CD4-positive, alpha-beta T cell treated with Interleukin-12 subunit alpha and Interleukin-12 subunit beta, for 1 hour (primary cell): Measurements from ENCODE around the gene SNRPD3.
A peak's percentile ranks its signal among the peaks of the same experiment; 100 is the strongest.

Experiments
- DNase-seq: peaks from one replicate; pipeline ENCODE4 v3.0.0-alpha.2; 2020

Gene SNRPD3

GRCh38 chr22:24576778-24577177, 21.0 kb downstream of the SNRPD3 start:
- no peak for DNase-seq

DNA sequence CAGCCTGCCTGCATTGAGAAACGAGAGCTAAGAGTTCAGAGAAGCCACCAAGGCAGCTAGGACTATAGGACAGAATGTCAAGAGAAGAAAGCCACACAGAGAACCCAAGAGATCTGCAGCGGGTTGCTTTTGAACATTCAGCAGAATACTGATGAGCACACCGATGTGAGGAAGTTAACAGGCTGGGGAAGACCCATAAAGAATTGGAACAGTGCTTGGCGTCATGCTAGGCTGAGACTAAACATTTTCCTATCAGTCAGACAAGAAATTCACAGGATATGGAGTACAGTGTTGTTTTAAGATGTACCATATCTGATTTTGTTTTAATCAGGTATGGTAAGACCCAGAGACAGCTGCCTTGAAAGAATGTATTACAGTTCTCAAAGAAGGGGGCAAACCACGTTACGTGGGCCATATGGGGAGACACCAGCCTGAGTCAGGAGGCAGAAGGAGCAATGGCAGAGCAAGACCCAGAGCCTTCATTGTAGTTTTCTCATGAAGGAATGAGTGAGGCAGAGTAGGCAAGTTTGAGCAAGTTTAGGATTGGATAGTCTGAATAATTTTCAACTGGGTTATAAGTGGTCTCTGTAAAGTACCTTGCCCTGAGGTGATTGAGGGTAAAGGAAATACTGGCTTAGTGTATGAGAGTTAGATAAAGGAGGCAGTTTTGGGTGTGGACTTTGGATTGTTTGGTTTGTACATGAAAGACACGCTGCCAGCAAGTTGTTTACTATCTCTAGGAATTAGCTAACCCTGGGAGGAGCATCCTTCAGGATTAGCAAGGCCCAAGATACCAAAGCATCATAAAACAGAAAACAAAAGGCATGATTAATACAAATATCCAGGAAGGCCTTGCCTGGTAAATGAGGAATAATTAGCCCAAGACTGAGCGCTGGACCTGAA, 22.8 kb downstream of the SNRPD3 start:
- no peak for DNase-seq

DNA sequence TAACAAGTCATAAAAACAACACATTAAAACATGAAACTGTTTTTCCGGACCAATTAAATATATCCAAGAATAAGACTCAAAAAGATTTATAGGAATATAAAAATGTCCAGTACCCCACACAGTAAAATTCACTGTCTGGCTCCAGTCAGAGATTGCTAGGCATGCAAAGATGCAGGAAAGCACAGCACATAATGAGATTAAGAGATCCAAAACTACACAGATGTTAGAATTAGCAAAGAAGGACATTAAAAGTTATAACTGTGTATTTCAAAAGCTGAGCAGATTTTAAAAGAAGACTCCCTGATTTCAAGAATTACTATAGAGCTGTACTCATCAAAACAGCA, 23.4 kb downstream of the SNRPD3 start:
- no peak for DNase-seq

DNA sequence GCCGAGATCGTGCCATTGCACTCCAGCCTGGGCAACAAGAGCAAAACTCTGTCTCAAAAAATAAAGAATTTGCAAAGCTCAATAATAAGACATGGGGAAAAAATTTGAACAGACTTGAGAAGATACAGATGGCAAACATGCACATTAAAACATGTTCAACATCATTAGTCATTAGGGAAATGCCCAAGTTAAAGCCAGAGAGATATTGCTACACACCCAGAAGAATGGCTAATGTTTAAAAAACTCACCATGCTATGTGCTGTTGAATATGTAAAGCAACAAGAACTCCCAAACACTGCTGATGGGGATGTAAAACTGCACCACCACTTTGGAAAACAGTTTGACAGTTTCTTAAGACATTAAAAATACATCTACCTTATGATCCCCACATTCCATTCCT, 24.5 kb downstream of the SNRPD3 start:
- no peak for DNase-seq

DNA sequence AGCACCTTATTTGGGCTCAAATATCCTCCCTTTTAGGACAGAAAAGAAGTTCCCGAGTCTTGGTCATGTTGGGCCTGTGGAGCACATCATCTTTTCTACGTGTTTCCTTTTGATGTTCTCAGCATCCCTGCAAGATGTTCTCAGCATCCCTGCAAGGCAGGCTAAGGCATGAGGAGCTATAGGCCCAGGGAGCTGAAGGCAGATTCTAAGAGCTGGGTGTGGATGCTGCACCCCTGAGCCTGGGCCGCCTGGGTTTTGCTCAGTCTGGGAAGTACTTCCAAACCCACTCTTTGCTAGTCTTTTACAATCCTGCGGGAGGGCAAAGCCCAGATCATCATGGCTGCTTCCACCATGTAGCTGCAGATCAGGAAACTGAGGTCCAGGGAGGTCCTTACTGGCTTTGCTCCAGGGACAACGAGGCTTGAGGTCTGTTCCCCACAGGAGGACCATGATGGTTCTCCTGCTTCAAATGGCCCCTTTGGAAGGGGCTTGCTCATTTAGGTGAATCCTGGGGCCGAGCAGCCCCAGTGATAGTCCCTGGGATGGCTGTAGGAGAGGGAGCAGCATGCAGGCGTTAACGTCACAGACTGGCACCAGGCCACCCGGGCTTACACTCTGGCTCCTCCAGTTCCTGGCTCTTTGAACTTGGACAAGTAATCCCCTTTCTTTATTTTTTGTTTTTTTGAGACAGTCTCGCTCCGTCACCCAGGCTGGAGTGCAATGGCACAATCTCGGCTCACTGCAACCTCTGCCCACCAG, 26.4 kb downstream of the SNRPD3 start:
- DNase-seq = no peak

DNA sequence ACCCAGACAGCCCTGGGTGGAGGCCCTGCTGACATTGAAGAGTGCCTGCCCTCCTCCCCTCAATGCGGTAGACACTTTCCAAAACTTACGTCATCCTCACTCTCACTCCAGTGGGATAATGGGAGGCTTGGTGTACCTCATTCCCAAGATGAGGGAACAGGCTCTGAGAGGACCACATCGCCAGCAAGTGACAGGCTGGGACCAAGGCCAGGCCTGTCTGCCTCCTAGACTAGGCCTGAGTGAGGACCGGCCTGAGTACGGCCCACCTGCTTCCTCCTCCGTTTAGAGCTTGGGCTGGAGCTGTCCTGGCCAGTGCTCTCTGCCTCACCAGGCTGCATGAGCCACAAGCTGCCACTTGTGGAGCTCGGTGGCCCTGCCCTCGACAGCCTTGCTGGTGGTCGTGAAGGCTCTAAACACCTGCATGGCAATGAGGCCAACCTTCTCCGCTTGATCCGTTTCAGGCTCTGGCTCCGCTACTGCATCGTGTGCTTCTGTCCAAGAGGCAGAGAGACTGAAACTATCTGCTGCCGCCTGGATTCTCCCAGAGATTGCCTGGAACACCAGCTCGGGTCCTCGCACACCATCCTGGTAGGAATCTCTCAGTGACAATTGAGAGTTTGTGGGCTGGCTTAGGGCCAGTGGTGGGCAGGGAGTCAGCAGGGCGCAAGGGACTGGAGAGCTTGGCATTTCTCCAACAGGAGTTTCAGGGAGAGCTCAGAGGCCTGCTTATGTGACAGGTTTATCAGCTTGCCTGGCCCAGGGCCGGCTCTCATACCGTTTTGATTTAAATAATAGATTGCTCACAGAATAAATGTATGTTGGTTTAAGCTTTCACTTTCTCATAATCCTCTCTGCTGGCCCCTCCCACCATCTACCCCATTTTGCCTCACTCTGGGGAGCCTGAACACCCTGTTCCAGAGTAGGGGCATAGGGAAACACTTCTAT, 27.7 kb downstream of the SNRPD3 start:
- DNase-seq = no peak

- DNase-seq = no peak
Measured at GRCh38 chr22:24584166-24584790, 28.5 kb downstream of the SNRPD3 start.

- no peak for DNase-seq
Measured at GRCh38 chr22:24584871-24585411, 29.1 kb downstream of the SNRPD3 start.

GRCh38 chr22:24585461-24585860, 29.7 kb downstream of the SNRPD3 start:
- DNase-seq = no peak

DNA sequence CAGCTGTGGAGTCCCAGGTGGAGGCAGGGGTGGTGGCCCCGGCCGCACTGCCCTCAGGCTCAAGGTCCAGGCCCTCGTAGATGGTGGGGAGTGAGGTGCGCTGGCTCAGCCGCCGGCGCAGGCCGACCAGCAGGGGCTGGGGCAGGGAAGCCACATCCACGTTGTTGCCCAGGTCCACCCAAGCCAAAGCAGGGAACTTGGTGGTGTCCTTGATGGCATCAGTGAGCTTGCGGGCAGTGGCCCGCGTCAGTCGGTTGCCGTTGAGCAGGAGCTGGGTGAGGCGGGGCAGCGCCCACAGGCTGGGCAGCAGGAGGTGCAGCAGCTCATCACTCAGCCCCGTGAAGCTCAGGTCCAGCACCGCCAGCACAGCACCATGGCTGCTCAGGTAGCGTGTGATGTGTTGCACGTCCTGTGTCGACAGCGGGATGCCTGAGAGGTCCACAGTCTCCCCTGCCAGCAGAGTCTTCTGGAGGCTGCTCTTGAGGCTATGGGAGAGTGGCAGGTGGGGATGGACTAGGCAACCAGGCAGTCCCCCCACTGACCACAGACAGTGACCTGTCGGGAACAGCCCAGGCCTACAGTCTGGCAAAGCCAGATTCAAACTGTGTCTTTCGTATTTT, 30.2 kb downstream of the SNRPD3 start:
- no peak for DNase-seq

DNA sequence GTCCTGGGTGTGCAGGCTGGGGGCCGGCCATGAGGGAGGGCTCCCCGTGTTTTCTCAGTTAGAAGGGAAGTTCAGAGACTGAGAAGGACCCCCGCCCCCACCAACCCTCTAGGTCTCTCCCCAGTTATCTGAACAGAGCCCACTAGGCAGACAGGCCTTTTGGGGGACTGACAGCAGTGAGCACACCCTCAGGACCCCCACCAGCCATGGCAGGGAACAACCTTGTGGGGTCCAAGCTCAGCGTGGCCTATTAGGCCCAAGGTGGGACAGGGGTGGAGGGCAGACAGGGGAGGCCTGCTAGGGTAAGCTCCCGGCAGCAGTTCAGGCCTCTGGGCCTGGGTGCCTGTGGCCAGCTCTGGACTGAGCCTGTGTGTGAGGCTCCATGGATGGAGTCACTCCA, 31.5 kb downstream of the SNRPD3 start:
- DNase-seq = no peak

DNA sequence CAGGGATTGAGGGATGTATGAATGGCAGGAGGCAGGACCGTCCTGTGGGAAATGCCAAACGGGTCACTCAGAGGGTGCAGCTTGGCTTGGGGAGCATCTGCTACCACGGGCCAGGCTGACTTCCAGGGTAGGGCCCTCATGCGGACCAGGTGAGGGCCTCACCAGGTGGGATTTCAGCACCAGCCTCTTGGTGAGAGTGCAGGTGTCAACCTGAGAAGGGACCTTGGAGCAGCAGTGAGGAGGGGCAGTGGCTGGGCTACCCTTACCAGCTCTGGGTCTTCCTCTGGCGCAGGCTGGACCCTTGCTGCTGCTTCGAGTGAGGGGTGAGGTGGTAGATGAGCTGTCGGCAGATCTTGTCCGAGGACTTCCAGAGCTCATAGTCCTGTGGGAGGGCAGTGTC, 32.1 kb downstream of the SNRPD3 start:
- no peak for DNase-seq

DNA sequence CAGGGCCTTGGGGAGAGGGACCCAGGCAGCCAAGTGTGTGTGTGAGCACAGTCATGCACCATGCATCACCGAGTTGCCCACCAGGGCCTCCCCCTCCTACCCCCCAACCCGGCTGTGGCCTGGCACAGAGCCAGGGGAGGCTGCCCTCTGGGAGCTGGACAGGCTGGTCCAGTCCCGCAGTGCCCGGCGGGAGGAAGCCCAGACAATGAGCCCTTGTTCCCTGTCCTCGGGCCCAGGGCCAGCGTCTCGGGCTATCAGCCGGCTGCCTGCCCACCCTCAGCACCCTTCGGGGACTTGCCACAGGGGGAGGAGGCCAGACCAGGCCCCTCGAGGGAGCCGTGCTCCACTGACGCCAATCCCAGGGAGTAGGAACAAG, 32.6 kb downstream of the SNRPD3 start:
- no peak for DNase-seq

DNA sequence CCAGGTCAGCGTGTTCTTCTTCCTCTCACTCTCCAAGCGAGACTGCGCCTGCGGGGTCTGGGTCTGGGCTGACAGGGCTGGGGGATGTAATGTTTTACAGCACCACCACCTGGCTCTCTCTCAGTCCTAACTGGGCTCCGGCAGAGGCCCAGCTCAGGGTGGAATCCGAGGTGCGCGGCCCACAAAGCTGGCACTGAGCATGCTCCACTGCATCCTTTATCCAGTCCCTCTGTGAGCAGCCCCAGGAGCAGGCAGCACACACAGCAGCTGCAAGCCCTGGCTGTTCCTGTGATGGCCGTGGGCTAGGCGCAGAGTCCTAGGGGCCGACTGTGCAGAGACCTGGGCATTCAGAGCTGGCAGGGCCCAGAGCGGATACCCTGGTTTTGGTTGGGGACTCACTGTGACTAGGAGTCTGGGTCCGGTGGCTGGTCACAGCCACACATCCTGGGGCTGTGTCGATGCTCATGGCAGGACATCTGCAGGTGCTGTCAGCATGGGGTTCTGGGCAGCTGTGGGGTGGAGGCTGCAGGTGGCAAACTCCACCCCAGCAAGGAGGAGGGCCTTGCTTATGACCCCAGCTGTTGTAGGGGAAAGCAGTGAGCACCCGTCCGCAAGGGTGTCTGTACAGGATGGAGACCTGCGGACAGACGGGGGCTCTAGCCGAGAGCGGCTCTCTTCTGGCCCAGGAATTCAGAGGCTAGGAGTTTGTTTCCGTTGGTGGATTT, 33.1 kb downstream of the SNRPD3 start:
- no peak for DNase-seq

DNA sequence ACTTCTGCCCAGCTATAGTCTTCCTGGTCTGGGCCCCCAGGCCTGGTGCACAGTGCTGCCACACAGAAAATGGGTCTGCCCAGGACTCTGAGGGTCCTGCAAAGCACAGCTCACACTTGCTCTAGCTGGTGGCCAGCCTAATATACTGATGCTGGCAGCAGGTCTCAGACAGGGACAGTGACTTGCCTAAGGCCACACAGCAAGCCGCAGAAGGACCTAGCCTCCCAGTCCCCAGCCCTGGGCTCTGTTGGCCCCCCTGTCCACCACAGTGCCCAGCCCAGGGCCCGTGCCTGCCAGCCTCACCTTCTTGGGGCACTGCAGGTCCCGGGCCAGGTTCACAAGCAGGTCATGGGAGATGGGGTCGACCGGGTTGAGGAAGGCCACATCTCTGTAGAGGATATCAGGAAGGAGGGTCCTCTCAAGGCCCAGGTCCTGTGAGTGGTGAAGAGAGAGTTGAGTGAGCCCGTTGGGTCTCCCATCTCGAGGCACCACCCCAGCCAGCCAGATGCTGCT, 33.8 kb downstream of the SNRPD3 start:
- no peak for DNase-seq

- DNase-seq = no peak
Measured at GRCh38 chr22:24590596-24591173, 34.9 kb downstream of the SNRPD3 start.

GRCh38 chr22:24591286-24591830, 35.6 kb downstream of the SNRPD3 start:
- DNase-seq = no peak

GRCh38 chr22:24592058-24592850, 36.5 kb downstream of the SNRPD3 start:
- DNase-seq = no peak

DNA sequence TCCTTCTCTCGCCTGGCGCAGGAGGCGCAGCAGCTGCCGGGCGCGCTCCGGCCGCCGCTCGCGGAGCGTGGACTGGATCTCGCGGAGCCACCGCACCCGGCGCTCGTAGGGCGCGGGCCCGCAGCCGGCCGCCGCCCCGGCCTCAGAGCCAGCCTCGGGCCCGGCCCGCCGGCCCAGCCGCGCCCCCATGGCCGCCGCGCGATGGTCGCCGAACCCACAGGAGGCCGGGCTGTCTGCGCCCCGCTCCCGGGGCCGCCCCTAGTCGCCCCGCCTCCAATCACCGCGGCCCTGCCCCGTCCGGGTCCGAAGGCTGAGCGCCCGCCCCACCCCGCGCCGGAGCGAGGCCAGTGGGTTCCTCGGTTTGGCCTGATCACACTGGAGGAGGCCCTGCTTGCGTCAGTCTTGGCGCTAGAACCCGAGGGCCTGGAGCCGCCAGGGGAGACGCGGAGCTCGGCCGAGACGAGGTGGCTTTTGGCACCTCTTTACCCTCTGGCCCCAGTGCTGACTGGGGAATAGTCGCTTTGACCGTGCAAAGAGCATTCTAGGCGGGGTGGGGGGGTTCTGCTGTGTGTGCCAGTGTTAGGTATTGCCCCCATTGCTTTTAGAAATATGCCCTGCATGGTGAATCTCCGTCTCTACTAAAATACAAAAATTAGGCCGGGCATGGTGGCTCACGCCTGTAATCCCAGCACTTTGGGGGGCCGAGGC, 37.2 kb downstream of the SNRPD3 start, which contains the start of gene LRRC75B:
LRRC75B (minus strand) TSS at position 223 of the 708 bp plus-strand sequence; CDS start at position 189, 34 bp downstream.
- DNase-seq = peak; percentile 14
